ENCODE data around the gene HAVCR2. TPM values are rescaled to one million over a fixed set of nuclear protein-coding genes. Genes with fewer than 3 reads are reported as not detected.

Gene HAVCR2
- total RNA-seq, 1 donor from 2014 or later, result 0.37 TPM

GRCh38 chr5:157148734-157149615, 40.1 kb upstream of the HAVCR2 start:
- no peaks in the 10 kb centered on the region for H3K4me1 ChIP-seq
- no peak overlapping the region for H3K4me3 ChIP-seq
- no peaks in the 10 kb centered on the region for H3K79me2 ChIP-seq (ENCODE audit: low read depth)
- no peaks in the 10 kb centered on the region for H3K36me3 ChIP-seq
- no peak overlapping the region for H3K4me2 ChIP-seq
- Mint-ChIP-seq H3K4me1 (no peaks in the 10 kb centered on the region), H3K9me3 (peaks cover 2% of the 10 kb centered on the region), H3K27ac (no peak overlapping the region), H3K27me3 (ENCODE audit: insufficient read depth, low read depth) (peaks cover 4% of the 10 kb centered on the region), H3K4me3 (no peak overlapping the region), H3K36me3 (no peaks in the 10 kb centered on the region)
- H3K9ac ChIP-seq, result no peak overlapping the region
- TF ChIP-seq EZH2 (IDR thresholded peaks at IDR 0.05), result no peak
- TF ChIP-seq CTCF (IDR thresholded peaks at IDR 0.05), result peak; percentile 94
- no peaks in the 10 kb centered on the region for H3K9me3 ChIP-seq (ENCODE audit: low read depth)
- H3K27ac ChIP-seq, result no peak overlapping the region
- H2AFZ ChIP-seq (replicated peaks), result no peak overlapping the region
- peak; percentile 72 for DNase-seq (ENCODE audit: low spot score)
- no peaks in the 10 kb centered on the region for H4K20me1 ChIP-seq (ENCODE audit: low read depth)
- H3F3A ChIP-seq (ENCODE audit: low read depth), result no peaks in the 10 kb centered on the region
- H3K27me3 ChIP-seq, result no peaks in the 10 kb centered on the region

- H3K9ac ChIP-seq, result no peak overlapping the region
- H2AFZ ChIP-seq (replicated peaks), result peak overlapping the region; percentile 60
- no peak for TF ChIP-seq EZH2 (IDR thresholded peaks at IDR 0.05)
- no peak for TF ChIP-seq CTCF (IDR thresholded peaks at IDR 0.05)
- TF ChIP-seq EZH2phosphoT487 (IDR thresholded peaks at IDR 0.05), result no peak
- no peaks in the 10 kb centered on the region for H3K4me1 ChIP-seq
- H3K4me2 ChIP-seq, result peak overlapping the region; percentile 82
- H3K4me3 ChIP-seq, result peak overlapping the region; percentile 88
- no peaks in the 10 kb centered on the region for H3F3A ChIP-seq (ENCODE audit: low read depth)
- peaks cover 2% of the 10 kb centered on the region for H3K36me3 ChIP-seq
- no peak overlapping the region for H3K27ac ChIP-seq
- no peaks in the 10 kb centered on the region for H3K9me3 ChIP-seq (ENCODE audit: low read depth)
- Mint-ChIP-seq H3K9me3 (peaks cover 11% of the 10 kb centered on the region), H3K36me3 (peaks cover 20% of the 10 kb centered on the region), H3K4me1 (peaks cover 12% of the 10 kb centered on the region), H3K27ac (peak overlapping the region; percentile 90), H3K27me3 (ENCODE audit: insufficient read depth, low read depth) (peaks cover 3% of the 10 kb centered on the region), H3K4me3 (peak overlapping the region; percentile 91)
- H4K20me1 ChIP-seq (ENCODE audit: low read depth), result no peaks in the 10 kb centered on the region
- peaks cover 38% of the 10 kb centered on the region for H3K79me2 ChIP-seq (ENCODE audit: low read depth)
- no peak for DNase-seq (ENCODE audit: low spot score)
- no peaks in the 10 kb centered on the region for H3K27me3 ChIP-seq
Measured at GRCh38 chr5:157143127-157143971, 34.5 kb upstream of the HAVCR2 start.

- TF ChIP-seq CTCF (IDR thresholded peaks at IDR 0.05), result no peak
- TF ChIP-seq EZH2 (IDR thresholded peaks at IDR 0.05), result no peak
- TF ChIP-seq EZH2phosphoT487 (IDR thresholded peaks at IDR 0.05), result no peak
- H3K27ac ChIP-seq, result no peak within 1 kb of the TSS
- peak within 1 kb of the TSS; percentile 82 for H3K4me2 ChIP-seq
- peaks cover 7% of the 10 kb centered on the region for H3K36me3 ChIP-seq
- no peaks in the 10 kb centered on the region for H3K4me1 ChIP-seq
- peak within 1 kb of the TSS; percentile 87 for H3K9ac ChIP-seq
- H3K27me3 ChIP-seq, result no peaks in the 10 kb centered on the region
- peak; percentile 97 for DNase-seq (ENCODE audit: low spot score)
- no peaks in the 10 kb centered on the region for H4K20me1 ChIP-seq (ENCODE audit: low read depth)
- H2AFZ ChIP-seq (replicated peaks), result peak within 1 kb of the TSS; percentile 76
- peaks cover 12% of the 10 kb centered on the region for H3K4me1 Mint-ChIP-seq
- H3K27ac Mint-ChIP-seq, result peak within 1 kb of the TSS; percentile 90
- H3K36me3 Mint-ChIP-seq, result peaks cover 29% of the 10 kb centered on the region
- H3K4me3 Mint-ChIP-seq, result peak within 1 kb of the TSS; percentile 91
- peaks cover 3% of the 10 kb centered on the region for H3K27me3 Mint-ChIP-seq (ENCODE audit: insufficient read depth, low read depth)
- H3K79me2 ChIP-seq (ENCODE audit: low read depth), result peaks cover 38% of the 10 kb centered on the region
- no peaks in the 10 kb centered on the region for H3K9me3 ChIP-seq (ENCODE audit: low read depth)
- H3K4me3 ChIP-seq, result peak within 1 kb of the TSS; percentile 88
- peaks cover 11% of the 10 kb centered on the region for H3K9me3 Mint-ChIP-seq
- H3F3A ChIP-seq (ENCODE audit: low read depth), result no peaks in the 10 kb centered on the region
Measured at GRCh38 chr5:157142317-157143126, 33.7 kb upstream of the HAVCR2 start, which contains the start of gene MED7. Gene MED7 (minus strand): TSS chr5:157142865. CDS start chr5:157139431, 3,434 bp downstream.

Data from neural progenitor cell (in vitro differentiated cells).